ENCODE measurements around the gene ZP4.

- TF ChIP-seq CTCF (conservative IDR thresholded peaks at IDR 0.05; ENCODE audit: low read depth, low read length) (no peak), EZH2 (IDR thresholded peaks at IDR 0.05; ENCODE audit: low read length, unreplicated experiment) (no peak)
These were observed 27.5 kb downstream of the ZP4 start for GRCh38 chr1:237863234-237863633.
